LNCaP clone FGC (cell line): ENCODE results near the gene RGS7.
"Not testable (repeated sequence)": the region's sequence is repeated elsewhere in the genome, so short reads cannot be mapped to it uniquely, and the experiment has no call there.

Experiments
- DNase-seq: peaks from one replicate; pipeline ENCODE4 v3.0.0-alpha.2; 2011; ENCODE audit warnings: low read depth
- H3K4me3 ChIP-seq: 2 replicates; pipeline ENCODE4 v1.5.1; 2011; ENCODE audit warnings: mild to moderate bottlenecking, low read depth, low read length, control low read depth
- TF ChIP-seq, protein P1 (sequence below): IDR thresholded peaks from 2 replicates; pipeline ENCODE4 v1.5.1; 2012; ENCODE audit warnings: mild to moderate bottlenecking; ENCODE audit not compliant: control insufficient read depth, insufficient read depth; ENCODE audit errors: extremely low read depth

Gene RGS7

DNA sequence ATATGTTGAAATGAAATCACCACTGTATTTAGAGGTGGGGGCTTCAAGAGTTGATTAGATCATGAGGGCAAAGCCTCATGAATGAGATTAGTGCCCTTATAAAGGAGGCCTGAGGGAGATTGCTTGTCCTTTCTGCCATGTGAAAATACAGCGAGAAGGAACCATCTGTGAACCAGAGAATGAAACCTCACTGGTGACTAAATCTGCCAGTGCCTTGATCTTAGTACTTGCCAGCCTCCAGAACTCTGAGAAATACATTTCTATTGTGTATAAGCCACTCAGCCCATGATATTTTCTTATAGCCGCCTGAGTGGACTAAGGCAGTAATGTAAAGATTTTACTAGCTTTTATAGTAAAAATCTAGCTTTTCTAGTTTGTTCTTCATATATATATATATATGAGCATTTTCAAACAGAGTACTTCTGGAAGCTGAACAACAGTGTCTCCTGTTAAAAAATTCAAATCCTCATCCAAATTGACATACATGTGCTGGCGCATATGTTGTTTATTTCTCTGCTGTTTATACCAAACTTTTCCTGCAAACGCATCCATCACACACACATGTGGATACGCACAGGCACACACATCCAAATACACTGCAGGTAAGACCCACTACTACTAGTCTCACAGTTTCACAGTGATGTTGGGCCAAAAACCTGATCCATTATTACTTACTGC lies 213.1 kb downstream of the RGS7 start:
- TF ChIP-seq, protein P1, sequence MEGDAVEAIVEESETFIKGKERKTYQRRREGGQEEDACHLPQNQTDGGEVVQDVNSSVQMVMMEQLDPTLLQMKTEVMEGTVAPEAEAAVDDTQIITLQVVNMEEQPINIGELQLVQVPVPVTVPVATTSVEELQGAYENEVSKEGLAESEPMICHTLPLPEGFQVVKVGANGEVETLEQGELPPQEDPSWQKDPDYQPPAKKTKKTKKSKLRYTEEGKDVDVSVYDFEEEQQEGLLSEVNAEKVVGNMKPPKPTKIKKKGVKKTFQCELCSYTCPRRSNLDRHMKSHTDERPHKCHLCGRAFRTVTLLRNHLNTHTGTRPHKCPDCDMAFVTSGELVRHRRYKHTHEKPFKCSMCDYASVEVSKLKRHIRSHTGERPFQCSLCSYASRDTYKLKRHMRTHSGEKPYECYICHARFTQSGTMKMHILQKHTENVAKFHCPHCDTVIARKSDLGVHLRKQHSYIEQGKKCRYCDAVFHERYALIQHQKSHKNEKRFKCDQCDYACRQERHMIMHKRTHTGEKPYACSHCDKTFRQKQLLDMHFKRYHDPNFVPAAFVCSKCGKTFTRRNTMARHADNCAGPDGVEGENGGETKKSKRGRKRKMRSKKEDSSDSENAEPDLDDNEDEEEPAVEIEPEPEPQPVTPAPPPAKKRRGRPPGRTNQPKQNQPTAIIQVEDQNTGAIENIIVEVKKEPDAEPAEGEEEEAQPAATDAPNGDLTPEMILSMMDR: no peak
- DNase-seq: no peak
- no peak overlapping the region for H3K4me3 ChIP-seq

DNA sequence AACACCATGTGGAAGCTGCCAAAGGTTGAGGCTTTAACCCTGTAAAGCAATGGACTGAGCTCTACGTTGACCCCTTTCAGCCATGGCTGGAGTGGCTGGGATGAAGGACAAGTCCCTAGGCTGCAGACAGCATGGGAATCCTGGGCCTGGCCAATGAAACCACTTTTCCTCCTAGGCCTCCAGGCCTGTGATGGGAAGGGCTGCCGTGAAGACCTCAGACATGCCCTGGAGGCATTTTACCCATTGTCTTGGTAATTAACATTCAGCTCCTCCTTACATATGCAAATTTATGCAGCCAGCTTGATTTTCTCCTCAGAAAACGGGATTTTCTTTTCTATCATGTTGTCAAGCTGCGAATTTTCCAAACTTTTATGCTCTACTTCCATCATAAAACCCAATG lies 214.5 kb downstream of the RGS7 start:
- TF ChIP-seq, protein P1: no peak
- H3K4me3 ChIP-seq: no peak overlapping the region
- no peak for DNase-seq

DNA sequence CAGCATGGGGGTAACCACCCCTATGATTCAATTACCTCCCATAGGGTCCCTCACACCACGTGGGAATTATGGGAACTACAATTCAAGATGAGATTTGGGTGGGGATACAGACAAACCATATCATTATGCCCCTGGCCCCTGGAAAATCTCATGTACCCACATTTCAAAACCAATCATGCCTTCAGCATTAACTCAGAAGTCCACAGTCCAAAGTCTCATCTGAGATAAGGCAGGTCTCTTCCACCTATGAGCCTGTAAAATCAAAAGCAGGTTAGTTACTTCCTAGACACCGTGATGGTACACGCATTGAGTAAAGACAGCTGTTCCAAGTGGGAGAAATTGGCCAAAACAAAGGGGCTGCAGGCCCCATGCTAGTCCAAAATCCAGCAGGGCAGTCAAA lies 215.4 kb downstream of the RGS7 start:
- H3K4me3 ChIP-seq, DNase-seq: not testable (repeated sequence)

DNA sequence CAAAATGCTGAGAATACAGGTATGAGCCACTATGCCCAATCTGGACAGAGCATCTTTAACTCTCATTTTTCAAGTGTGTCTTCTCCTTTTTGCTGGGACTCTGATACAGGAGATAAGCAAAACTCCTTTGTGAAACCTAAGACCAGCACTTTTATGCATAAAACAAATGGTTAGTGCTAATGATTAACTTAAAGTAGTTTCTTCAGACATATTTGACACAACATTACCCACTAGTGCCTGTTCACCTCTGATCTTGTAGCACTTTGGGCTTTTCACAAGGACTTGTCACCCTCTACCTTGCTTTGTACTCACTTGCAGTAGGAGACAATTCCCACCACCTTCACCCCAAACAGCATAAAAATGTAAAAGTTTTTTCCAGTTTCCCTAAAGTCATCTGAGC lies 216.3 kb downstream of the RGS7 start:
- no peak overlapping the region for H3K4me3 ChIP-seq
- no peak for DNase-seq
- TF ChIP-seq, protein P1: no peak

DNA sequence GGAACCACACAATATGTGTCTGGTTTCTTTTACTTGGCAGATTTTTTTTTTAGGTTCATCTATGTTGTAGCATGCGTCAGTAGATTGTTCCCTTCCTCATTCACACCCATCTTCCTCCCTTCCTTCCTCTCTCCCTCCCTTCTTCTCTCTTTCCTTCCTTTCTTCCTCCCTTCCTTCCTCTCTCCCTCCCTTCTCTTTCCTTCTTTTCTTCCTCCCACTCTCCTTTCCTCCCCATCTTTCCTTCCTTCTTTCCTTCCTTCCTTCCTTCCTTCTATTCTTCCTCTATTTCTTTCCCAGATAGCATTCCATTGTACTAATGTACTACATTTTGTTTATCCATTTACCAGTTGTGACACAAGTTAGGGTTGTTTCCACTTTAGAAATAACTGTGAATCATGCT lies 218.0 kb downstream of the RGS7 start:
- H3K4me3 ChIP-seq: no peak overlapping the region
- TF ChIP-seq, protein P1: no peak
- DNase-seq: no peak

DNA sequence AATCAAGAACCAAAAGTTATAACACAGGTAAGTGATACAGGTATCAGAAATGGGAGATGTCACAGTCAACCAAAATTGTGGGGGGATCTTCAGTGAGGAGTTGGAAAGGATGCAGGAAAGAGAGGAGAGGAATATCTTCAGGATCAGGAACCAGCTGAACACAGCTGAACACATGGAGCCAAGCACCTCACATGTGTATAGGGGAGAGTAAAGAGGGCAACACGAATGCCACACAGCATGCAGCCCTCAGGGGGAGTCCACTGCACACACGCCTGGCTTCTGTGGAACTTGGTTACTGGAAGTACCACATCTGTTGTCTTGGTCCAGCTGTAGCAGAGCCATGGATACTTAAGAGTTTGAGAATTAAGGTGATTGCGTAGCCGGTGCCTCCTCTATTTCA lies 218.8 kb downstream of the RGS7 start:
- TF ChIP-seq, protein P1: no peak
- no peak for DNase-seq
- no peak overlapping the region for H3K4me3 ChIP-seq

DNA sequence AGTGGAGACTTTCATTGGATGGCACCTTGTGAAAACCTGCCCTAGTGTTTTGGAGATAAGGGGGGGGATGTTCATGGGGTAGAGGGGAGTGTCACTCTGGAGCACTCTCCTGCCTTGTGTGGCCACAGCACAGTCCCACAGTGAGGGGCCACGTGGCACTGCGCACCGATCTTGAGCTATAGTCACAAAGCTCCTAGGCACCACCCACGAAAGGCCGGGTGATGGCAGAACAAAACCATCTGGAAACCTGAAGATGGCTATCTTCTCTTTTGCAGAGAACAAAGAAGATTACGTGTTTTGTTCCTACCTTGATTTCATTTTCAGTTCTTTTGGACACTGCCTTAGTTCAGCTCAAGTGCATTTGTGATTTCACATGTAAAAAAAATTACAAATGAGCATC lies 220.6 kb downstream of the RGS7 start:
- TF ChIP-seq, protein P1: no peak
- no peak overlapping the region for H3K4me3 ChIP-seq
- DNase-seq: no peak
